Hematopoietic multipotent progenitor cell treated with erythropoietin and hydrocortisone succinate and interleukin-3 and kit ligand, for 6 days (in vitro differentiated cells): ENCODE results near the gene RAP1A.
A peak's percentile ranks its signal among the peaks of the same experiment; 100 is the strongest.
"Not testable (repeated sequence)": the region's sequence is repeated elsewhere in the genome, so short reads cannot be mapped to it uniquely, and the experiment has no call there.

ENCODE experiments used
- DNase-seq: peaks from one replicate; pipeline ENCODE4 v3.0.0-alpha.2; 2015

RAP1A gene

GRCh38 chr1:111599781-111600693 lies 19.6 kb upstream of the RAP1A start:
- peak; percentile 88 for DNase-seq

DNA sequence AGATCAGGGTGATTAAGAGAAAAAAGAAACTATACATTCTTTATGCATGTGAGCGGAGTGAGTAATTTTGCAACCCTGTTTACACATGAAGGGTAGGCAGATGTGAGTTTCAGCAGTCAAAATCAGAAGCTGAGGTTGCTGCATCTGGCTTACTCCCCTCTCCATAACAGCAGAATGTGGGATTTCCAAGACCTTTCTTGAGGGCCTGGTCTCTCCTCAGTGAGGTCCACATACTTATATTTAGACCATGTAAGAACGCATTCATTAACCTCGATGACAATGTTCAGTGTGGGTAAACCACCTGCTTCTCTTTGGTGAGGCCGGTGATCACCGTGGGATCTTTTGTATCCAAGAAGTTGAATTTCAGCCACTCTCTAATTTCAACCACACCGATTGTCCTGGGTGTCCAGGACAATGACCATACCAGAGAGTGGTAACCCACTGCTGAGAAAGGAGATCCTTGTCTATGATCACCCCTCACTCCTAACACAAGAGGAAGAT lies 18.7 kb upstream of the RAP1A start:
- DNase-seq: no peak

GRCh38 chr1:111602302-111602701 lies 17.3 kb upstream of the RAP1A start:
- no peak for DNase-seq

DNA sequence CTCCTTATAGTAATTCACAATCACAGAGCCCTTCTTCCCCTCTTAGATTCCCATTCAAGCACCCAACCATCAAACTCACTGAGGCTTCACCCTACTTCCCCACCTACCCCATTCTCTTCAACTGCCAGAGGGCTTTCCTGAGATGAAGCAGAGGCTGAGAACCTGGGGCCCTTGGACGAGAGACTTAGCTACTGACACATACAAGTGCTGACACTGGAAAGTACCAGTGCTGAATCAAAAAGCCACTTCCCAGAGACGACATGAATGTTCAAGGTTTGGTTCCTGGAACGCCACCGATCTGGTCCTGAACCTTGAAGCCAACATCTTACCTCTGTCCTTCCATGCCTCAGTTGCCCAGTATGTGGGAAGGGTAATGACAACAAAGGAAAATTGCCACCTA lies 16.6 kb upstream of the RAP1A start:
- no peak for DNase-seq

DNA sequence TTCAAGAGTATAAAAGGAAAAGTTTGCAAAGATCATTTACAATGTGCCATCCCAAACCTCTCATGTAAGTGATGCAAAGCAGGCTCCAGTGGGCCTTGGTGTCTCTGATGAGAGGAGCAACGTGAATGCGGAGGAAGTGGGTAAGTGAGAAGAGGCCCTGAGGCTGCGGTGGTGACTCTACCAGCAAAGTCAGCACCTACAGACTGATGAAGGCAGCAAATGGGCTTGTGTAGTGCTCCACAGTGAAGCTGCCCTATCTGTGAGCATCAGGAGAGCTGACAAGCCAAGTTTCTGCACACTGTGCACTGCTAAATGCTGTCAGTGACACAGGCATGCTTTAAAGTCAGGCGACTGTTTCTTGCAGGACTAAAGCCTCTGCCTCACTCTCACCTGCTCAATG lies 15.6 kb upstream of the RAP1A start:
- peak; percentile 67 for DNase-seq

DNA sequence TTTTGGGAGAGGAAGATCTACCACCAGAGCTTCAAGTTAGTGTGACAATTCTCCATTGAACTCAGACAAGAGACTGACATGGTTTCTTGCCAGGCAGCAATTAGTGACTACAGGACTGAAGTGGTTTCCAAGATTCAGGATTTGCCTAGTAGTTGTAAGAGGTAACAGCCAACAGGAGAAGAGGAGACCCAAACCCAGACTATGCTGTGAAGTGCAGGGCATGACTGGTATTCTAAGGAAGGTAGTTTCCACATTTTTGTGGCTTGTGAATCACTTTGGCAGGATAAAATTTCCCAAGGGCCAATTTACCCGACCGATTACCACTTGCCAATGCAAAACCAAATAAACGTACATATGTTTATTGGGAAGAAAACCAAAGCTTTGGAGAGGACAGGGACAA lies 14.7 kb upstream of the RAP1A start:
- DNase-seq: no peak

GRCh38 chr1:111605576-111605975 lies 14.0 kb upstream of the RAP1A start:
- no peak for DNase-seq

DNA sequence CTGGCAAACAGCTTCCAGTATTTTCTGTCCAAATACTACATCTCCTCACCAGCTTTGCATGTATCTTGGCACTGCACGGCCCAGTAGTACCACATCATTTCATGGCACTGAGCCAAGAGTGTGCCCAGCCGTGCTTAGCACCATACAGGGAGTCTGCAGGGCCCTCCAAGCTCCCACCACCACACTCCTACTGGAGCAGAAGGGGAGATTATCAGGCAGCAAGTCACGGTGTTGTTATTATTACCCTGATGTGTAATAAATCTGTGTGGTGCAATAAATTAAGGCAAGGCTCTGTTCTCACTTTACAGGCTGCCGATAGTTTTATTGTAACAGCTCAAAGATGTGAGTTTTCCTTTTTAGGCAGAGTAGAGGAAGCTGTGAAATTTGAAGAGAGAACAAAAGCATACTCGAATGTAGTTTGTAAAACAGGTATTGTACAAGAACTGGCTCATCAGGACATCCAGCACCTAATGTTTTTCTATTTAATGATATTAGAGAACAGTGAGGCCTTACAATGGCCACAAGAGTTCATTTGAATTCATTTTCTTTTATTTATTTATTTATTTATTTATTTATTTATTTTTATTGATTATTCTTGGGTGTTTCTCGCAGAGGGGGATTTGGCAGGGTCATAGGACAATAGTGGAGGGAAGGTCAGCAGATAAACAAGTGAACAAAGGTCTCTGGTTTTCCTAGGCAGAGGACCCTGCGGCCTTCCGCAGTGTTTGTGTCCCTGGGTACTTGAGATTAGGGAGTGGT lies 13.0 kb upstream of the RAP1A start:
- not testable (repeated sequence) for DNase-seq

- not testable (repeated sequence) for DNase-seq
Measured at GRCh38 chr1:111608528-111608927, 11.1 kb upstream of the RAP1A start.

GRCh38 chr1:111611986-111612385 lies 7.6 kb upstream of the RAP1A start:
- peak; percentile 97 for DNase-seq

GRCh38 chr1:111615870-111616715 lies 3.5 kb upstream of the RAP1A start:
- DNase-seq: peak; percentile 44

DNA sequence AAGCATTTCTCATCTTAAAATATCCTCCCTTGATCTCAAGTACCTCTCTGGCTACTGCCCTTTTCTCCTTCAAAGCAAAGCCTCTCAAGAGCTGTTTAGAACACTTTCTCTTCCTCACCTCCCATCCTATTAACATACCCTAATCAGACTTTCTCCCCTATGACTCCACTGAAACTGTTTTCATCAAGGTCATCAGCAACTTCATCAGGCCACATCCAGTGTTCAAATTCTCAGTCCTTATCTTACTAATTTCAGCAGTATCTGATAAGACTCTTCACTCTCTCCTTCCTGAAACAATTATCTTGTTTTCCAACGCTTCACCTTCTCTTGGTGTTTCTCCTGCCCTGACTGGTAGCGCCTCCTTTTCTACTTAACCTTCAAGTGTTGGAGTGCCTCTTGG lies 1.5 kb upstream of the RAP1A start:
- no peak for DNase-seq

GRCh38 chr1:111618961-111619634 lies 491 bp upstream of the RAP1A start:
- DNase-seq: no peak

DNA sequence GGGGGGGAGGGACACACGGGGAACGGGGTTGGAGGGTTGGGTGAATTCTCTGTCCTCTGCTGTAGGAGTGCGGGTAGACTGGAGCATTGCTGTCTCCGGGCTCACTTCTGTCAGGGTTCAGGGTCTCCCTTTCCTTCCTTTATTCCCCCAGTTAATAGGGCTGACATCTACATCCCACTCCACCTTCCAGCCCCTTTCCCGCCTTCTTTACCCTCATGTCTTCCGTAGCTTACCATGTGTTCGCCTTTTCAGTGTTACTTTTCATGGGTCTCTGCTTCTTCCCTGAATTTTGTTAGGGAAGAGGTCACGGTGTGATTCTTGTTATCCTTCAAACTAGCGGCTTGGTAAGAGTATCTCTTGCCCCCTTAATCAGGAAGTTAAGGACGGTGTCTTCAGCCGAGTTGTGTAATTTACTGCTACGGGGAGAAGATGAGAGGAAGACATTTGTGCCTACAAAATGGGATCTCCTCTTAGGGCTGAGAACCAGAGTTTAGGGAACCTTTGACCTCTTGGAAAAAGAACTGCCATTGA lies 917 bp downstream of the RAP1A start:
- DNase-seq: peak; percentile 67

GRCh38 chr1:111621050-111621449 lies 1.5 kb downstream of the RAP1A start:
- peak; percentile 46 for DNase-seq

- DNase-seq: no peak
Measured at GRCh38 chr1:111622166-111622565, 2.6 kb downstream of the RAP1A start.

GRCh38 chr1:111624382-111624781 lies 4.8 kb downstream of the RAP1A start:
- no peak for DNase-seq

GRCh38 chr1:111625276-111625675 lies 5.7 kb downstream of the RAP1A start:
- no peak for DNase-seq

GRCh38 chr1:111628153-111628552 lies 8.6 kb downstream of the RAP1A start:
- no peak for DNase-seq

DNA sequence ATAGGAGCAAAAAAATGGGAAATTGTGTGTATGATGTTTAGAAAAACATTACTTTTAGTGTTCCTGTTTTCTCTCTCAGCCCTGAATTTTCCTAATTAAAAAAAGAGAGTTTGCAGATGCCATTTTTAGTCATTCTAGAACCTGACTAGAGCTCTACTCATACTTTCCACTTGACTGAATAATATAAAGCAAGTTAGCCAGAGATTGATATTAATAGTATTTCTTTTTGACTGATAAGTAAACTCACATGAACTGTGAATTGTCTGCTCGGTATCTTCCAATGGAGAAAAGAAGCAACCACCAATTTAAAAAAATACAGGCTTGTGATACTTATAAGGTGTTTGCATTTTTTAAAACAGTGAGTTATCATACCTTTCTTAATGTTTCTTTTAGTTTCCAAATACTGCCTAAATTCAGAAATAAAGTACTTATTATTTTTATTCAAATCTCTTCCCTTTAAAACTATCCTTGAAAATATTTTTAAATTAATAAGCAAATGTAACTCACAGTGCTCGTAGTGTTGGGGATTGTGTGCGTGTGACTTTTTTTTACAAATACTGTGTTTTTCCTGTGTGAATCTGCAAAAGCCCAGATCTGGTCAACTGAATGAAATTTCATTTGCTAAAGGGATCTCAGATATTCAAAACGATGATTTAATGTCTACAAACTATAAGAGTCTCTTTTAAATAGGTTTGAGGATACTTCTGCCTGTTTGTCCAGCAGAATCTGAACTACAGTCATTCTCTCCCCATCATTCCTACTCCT lies 9.8 kb downstream of the RAP1A start:
- DNase-seq: no peak

DNA sequence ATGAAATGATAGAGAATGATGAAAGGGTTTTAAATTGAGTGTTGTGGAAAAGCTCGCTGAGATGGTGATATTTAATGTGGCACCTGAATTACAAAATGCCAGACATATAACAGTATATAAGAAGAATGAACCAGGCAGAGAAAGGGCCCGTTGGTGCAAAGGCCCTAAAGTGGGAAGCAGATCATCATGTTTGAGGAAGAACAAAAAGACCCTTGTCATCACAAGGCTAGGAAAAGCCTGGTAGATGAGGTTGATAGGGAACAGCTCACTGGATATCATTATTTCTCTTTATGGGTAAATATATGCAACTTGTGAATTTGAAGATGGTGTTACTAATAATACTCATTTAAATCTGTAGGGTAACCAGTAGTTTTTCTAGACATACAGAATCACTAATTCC lies 11.0 kb downstream of the RAP1A start:
- DNase-seq: no peak
